ENCODE measurements around the gene LCP1. TPM values are rescaled to one million over a fixed set of nuclear protein-coding genes. Genes with fewer than 3 reads are reported as not detected.

Gene LCP1
- total RNA-seq, 6 experiments from 2014 or later: 0.05 TPM; not detected in 5

- no peaks in the 10 kb centered on the region for H3K4me1 Mint-ChIP-seq (ENCODE audit: low read depth)
- H3K27me3 Mint-ChIP-seq (ENCODE audit: insufficient read depth): no peaks in the 10 kb centered on the region; the same call in none of the 2 replicates
- H3K27ac Mint-ChIP-seq: no peak overlapping the region
- no peaks in the 10 kb centered on the region for H3K36me3 Mint-ChIP-seq (ENCODE audit: low read depth)
- no peak for TF ChIP-seq CTCF (IDR thresholded peaks at IDR 0.05)
- no peak overlapping the region for H3K4me3 Mint-ChIP-seq
- no peak for DNase-seq
- H3K9me3 Mint-ChIP-seq: no peaks in the 10 kb centered on the region
These were observed 95.0 kb downstream of the LCP1 start for GRCh38 chr13:46086985-46087384.

GRCh38 chr13:46086421-46086922, 95.5 kb downstream of the LCP1 start:
- no peak for TF ChIP-seq CTCF (IDR thresholded peaks at IDR 0.05)
- no peaks in the 10 kb centered on the region for H3K9me3 Mint-ChIP-seq

GRCh38 chr13:46085737-46086136, 96.2 kb downstream of the LCP1 start:
- H3K9me3 Mint-ChIP-seq: no peaks in the 10 kb centered on the region
- H3K4me3 Mint-ChIP-seq: no peak overlapping the region
- no peak overlapping the region for H3K27ac Mint-ChIP-seq
- H3K36me3 Mint-ChIP-seq (ENCODE audit: low read depth): no peaks in the 10 kb centered on the region
- TF ChIP-seq CTCF (IDR thresholded peaks at IDR 0.05): no peak
- DNase-seq: no peak
- no peaks in the 10 kb centered on the region for H3K4me1 Mint-ChIP-seq (ENCODE audit: low read depth)
- H3K27me3 Mint-ChIP-seq (ENCODE audit: insufficient read depth): no peaks in the 10 kb centered on the region; the same call in none of the 2 replicates

More at GRCh38 chr13:46086421-46086922, 95.5 kb downstream of the LCP1 start:
- H3K4me3 Mint-ChIP-seq: no peak overlapping the region
- no peak for DNase-seq
- H3K27me3 Mint-ChIP-seq (ENCODE audit: insufficient read depth): no peaks in the 10 kb centered on the region; the same call in none of the 2 replicates
- no peak overlapping the region for H3K27ac Mint-ChIP-seq
- H3K4me1 Mint-ChIP-seq (ENCODE audit: low read depth): no peaks in the 10 kb centered on the region
- H3K36me3 Mint-ChIP-seq (ENCODE audit: low read depth): no peaks in the 10 kb centered on the region

GRCh38 chr13:46082324-46082723, 99.7 kb downstream of the LCP1 start:
- no peak for DNase-seq
- peaks cover 8% of the 10 kb centered on the region for H3K27me3 Mint-ChIP-seq (ENCODE audit: insufficient read depth)
- H3K27ac Mint-ChIP-seq: no peak overlapping the region
- H3K4me1 Mint-ChIP-seq (ENCODE audit: low read depth): no peaks in the 10 kb centered on the region
- no peak overlapping the region for H3K4me3 Mint-ChIP-seq
- H3K9me3 Mint-ChIP-seq: no peaks in the 10 kb centered on the region
- no peaks in the 10 kb centered on the region for H3K36me3 Mint-ChIP-seq (ENCODE audit: low read depth)
- TF ChIP-seq CTCF (IDR thresholded peaks at IDR 0.05): no peak

GRCh38 chr13:46079770-46080169, 102.2 kb downstream of the LCP1 start:
- H3K9me3 Mint-ChIP-seq: no peaks in the 10 kb centered on the region
- DNase-seq: no peak
- H3K27ac Mint-ChIP-seq: no peak overlapping the region
- no peaks in the 10 kb centered on the region for H3K36me3 Mint-ChIP-seq (ENCODE audit: low read depth)
- H3K4me3 Mint-ChIP-seq: no peak overlapping the region
- no peaks in the 10 kb centered on the region for H3K4me1 Mint-ChIP-seq (ENCODE audit: low read depth)
- no peak for TF ChIP-seq CTCF (IDR thresholded peaks at IDR 0.05)
- H3K27me3 Mint-ChIP-seq (ENCODE audit: insufficient read depth): peaks cover 8% of the 10 kb centered on the region

GRCh38 chr13:46077265-46077664, 104.7 kb downstream of the LCP1 start:
- no peak for DNase-seq
- no peak overlapping the region for H3K27ac Mint-ChIP-seq
- H3K4me1 Mint-ChIP-seq (ENCODE audit: low read depth): no peaks in the 10 kb centered on the region
- H3K27me3 Mint-ChIP-seq (ENCODE audit: insufficient read depth): peaks cover 8% of the 10 kb centered on the region
- H3K9me3 Mint-ChIP-seq: no peaks in the 10 kb centered on the region
- TF ChIP-seq CTCF (IDR thresholded peaks at IDR 0.05): no peak
- no peaks in the 10 kb centered on the region for H3K36me3 Mint-ChIP-seq (ENCODE audit: low read depth)
- H3K4me3 Mint-ChIP-seq: no peak overlapping the region

Measured in HFFc6 (cell line).